Measurements from ENCODE around the gene PRDM16.

Gene PRDM16

DNA sequence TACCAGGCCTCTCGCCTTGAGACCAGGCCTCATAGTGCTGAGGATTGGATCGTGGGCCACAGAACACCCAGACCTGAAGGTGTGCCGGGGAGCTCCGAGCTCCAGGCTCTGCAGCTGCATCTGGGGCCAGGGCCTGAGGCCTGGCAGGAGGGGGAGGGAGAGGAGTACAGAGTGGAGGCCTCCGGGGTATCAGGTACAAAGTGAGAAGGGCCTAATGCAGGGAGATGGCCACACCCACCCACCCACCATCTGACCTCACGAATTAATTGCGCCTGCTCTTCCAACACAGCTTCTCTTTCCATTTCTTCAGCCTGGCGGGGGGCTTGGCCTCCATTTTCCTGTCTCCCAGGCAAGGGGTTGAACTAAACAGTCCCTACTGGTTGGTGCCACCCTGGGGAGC lies 286.1 kb downstream of the PRDM16 start:
- Histone ChIP-seq H3F3A (ENCODE audit: insufficient read depth, low read length) (no peaks in the 10 kb centered on the region), H3K36me3 (replicated peaks; ENCODE audit: insufficient read depth, low read length) (no peaks in the 10 kb centered on the region), H3K4me2 (ENCODE audit: low read depth, low read length) (no peak overlapping the region), H3K9me2 (replicated peaks; ENCODE audit: insufficient read depth, low read length) (no peaks in the 10 kb centered on the region), H3K4me3 (ENCODE audit: low read length) (no peak overlapping the region), H2AFZ (ENCODE audit: low read length) (no peak overlapping the region), H3K27me3 (replicated peaks; ENCODE audit: insufficient read depth, low read length) (peaks cover 92% of the 10 kb centered on the region), H3K27ac (ENCODE audit: low read length) (no peak overlapping the region), H4K20me1 (ENCODE audit: insufficient read depth, low read length) (no peaks in the 10 kb centered on the region), H3K9me3 (replicated peaks; ENCODE audit: insufficient read depth, low read length) (no peaks in the 10 kb centered on the region), H3K79me2 (ENCODE audit: low read length) (no peaks in the 10 kb centered on the region), H3K4me1 (ENCODE audit: low read length) (no peaks in the 10 kb centered on the region), H3K9ac (ENCODE audit: low read length) (no peak overlapping the region)
- DNase-seq = no peak
- TF ChIP-seq EZH2 (optimal IDR thresholded peaks at IDR 0.05; ENCODE audit: low read depth, low read length) (no peak), EZH2phosphoT487 (IDR thresholded peaks at IDR 0.05; ENCODE audit: low read length) (no peak)
- TF ChIP-seq, protein P1, sequence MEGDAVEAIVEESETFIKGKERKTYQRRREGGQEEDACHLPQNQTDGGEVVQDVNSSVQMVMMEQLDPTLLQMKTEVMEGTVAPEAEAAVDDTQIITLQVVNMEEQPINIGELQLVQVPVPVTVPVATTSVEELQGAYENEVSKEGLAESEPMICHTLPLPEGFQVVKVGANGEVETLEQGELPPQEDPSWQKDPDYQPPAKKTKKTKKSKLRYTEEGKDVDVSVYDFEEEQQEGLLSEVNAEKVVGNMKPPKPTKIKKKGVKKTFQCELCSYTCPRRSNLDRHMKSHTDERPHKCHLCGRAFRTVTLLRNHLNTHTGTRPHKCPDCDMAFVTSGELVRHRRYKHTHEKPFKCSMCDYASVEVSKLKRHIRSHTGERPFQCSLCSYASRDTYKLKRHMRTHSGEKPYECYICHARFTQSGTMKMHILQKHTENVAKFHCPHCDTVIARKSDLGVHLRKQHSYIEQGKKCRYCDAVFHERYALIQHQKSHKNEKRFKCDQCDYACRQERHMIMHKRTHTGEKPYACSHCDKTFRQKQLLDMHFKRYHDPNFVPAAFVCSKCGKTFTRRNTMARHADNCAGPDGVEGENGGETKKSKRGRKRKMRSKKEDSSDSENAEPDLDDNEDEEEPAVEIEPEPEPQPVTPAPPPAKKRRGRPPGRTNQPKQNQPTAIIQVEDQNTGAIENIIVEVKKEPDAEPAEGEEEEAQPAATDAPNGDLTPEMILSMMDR (IDR thresholded peaks at IDR 0.05; ENCODE audit: low read length) = no peak

DNA sequence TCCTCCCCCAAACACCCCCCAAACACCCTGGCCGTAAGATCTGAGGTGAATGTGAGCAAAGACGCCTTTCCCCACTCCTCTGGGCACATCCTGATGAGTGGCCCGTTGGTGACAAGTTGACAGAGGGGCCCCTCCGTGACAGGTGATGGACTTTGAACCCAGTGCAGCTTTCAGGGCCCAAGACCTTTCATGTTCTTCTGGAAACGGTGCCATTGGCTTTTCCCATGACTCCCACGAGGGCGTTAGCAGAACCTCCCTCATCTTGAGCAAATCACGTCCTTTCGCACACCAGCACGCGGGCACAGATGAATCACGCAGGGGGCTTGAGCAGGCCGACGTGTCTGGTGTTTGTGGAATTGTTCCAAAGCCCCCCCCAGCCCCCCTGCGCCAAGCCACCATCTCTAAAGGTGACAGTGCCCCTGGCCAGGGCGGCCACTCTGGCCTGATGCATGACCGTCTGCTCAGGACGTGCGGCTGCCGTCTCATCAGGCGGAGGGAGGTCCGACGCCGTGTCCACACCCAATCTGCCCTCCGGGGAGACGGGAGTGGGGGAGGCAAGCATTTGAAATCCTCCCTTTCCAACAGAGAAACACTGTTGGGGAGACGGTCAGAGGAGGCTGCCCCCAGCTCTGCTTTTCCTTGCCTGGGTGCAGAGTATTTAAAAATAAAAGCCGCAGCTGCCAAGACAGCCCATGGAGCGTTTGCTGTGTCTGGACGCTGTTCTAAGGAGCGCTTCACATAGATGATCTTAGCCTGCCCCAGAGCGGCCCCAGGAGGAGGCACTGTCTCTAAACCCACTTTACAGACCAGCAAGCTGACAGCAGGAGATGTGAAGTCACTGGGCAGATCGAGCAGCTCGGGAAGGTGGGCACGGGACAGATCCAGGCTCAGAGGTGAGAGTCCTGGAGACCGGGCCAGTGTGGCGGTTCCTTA lies 287.2 kb downstream of the PRDM16 start:
- Histone ChIP-seq H3K9ac (ENCODE audit: low read length) (no peak overlapping the region), H3K27ac (ENCODE audit: low read length) (no peak overlapping the region), H2AFZ (ENCODE audit: low read length) (no peak overlapping the region), H3K9me2 (replicated peaks; ENCODE audit: insufficient read depth, low read length) (no peaks in the 10 kb centered on the region), H3K27me3 (replicated peaks; ENCODE audit: insufficient read depth, low read length) (peaks cover 92% of the 10 kb centered on the region), H3K79me2 (ENCODE audit: low read length) (no peaks in the 10 kb centered on the region), H3K4me2 (ENCODE audit: low read depth, low read length) (no peak overlapping the region), H4K20me1 (ENCODE audit: insufficient read depth, low read length) (no peaks in the 10 kb centered on the region), H3K4me3 (ENCODE audit: low read length) (no peak overlapping the region), H3K9me3 (replicated peaks; ENCODE audit: insufficient read depth, low read length) (no peaks in the 10 kb centered on the region), H3K36me3 (replicated peaks; ENCODE audit: insufficient read depth, low read length) (no peaks in the 10 kb centered on the region), H3K4me1 (ENCODE audit: low read length) (no peaks in the 10 kb centered on the region), H3F3A (ENCODE audit: insufficient read depth, low read length) (no peaks in the 10 kb centered on the region)
- TF ChIP-seq EZH2phosphoT487 (IDR thresholded peaks at IDR 0.05; ENCODE audit: low read length) (no peak), EZH2 (optimal IDR thresholded peaks at IDR 0.05; ENCODE audit: low read depth, low read length) (no peak)
- TF ChIP-seq, protein P1 (IDR thresholded peaks at IDR 0.05; ENCODE audit: low read length) = no peak
- no peak for DNase-seq

DNA sequence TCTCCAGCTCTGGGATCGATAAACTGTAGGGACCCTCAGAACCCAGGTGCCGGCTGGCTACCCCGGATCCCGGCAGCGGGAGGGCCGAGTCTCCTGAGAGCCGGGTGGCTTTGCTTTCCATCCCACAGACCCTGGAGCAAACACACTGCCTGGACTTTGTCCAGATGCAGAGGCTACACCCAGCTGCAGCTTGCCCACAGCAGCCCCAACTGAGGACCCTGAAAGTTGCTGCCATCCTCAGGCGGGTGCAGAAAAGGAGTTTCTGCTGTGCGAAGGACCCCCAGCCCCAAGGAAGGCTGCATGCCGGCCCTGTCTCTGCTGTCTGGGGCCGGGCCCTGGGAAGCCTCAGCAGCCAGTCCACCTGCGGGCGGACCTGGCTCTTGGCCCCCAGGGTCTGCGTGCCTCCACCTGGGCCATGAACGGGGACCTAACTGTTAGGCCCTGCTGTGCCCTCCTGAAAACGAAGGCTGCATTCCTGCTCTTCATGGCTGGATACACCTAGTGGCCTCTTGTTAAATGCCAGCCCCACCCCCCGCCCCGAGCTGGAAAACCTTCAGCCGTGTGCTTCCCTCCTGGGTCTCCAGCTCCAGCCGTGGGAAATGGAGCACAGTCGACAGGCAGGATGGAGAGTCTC lies 287.9 kb downstream of the PRDM16 start:
- no peak overlapping the region for H3K9ac ChIP-seq (ENCODE audit: low read length)
- TF ChIP-seq EZH2phosphoT487 (IDR thresholded peaks at IDR 0.05; ENCODE audit: low read length) (no peak), EZH2 (optimal IDR thresholded peaks at IDR 0.05; ENCODE audit: low read depth, low read length) (no peak)
- TF ChIP-seq, protein P1 (IDR thresholded peaks at IDR 0.05; ENCODE audit: low read length) = no peak

More for the DNA sequence above, 287.9 kb downstream of the PRDM16 start:
- H3K4me2 ChIP-seq (ENCODE audit: low read depth, low read length) = no peak overlapping the region
- H3K27me3 ChIP-seq (replicated peaks; ENCODE audit: insufficient read depth, low read length) = peaks cover 99% of the 10 kb centered on the region
- H2AFZ ChIP-seq (ENCODE audit: low read length) = no peak overlapping the region
- no peak overlapping the region for H3K27ac ChIP-seq (ENCODE audit: low read length)
- H3K4me1 ChIP-seq (ENCODE audit: low read length) = no peaks in the 10 kb centered on the region
- H3K79me2 ChIP-seq (ENCODE audit: low read length) = no peaks in the 10 kb centered on the region
- no peaks in the 10 kb centered on the region for H3K9me2 ChIP-seq (replicated peaks; ENCODE audit: insufficient read depth, low read length)
- no peaks in the 10 kb centered on the region for H3K9me3 ChIP-seq (replicated peaks; ENCODE audit: insufficient read depth, low read length)
- no peak overlapping the region for H3K4me3 ChIP-seq (ENCODE audit: low read length)
- no peaks in the 10 kb centered on the region for H4K20me1 ChIP-seq (ENCODE audit: insufficient read depth, low read length)
- no peaks in the 10 kb centered on the region for H3K36me3 ChIP-seq (replicated peaks; ENCODE audit: insufficient read depth, low read length)
- no peak for DNase-seq
- H3F3A ChIP-seq (ENCODE audit: insufficient read depth, low read length) = no peaks in the 10 kb centered on the region
